K562 (cell line): ENCODE results near the gene PRC1. TPM values are rescaled to one million over a fixed set of nuclear protein-coding genes. Genes with fewer than 3 reads are reported as not detected.
A peak's percentile ranks its signal among the peaks of the same experiment; 100 is the strongest.

Source experiments
- ATAC-seq: fragments of 200-7000 bp; cut with Tn5 transposase; 3 replicates; pipeline ENCODE4 v1.9.1; 2020; ENCODE audit warnings: moderate library complexity
- BruUV-seq: library from RNA; stranded (reverse); fragments of 400-500 nt; replicated peaks from 2 replicates; lab custom pipeline; 2021; lab: Mats Ljungman, UMichigan
- CTCF ChIA-PET: fragments of 300-600 bp; formaldehyde crosslinking; extraction: SDS; loops from one replicate; lab custom pipeline; 2021; ENCODE audit warnings: low intra/inter-chr PET ratio; lab: Yijun Ruan, JAX
- POLR2A ChIA-PET: fragments of 300-600, 350-650 bp; sonication (Branson Sonifier 250); formaldehyde crosslinking; extraction: SDS; loops from one replicate; lab custom pipeline; 2021; ENCODE audit warnings: antibody characterized with exemption, inconsistent platforms; lab: Yijun Ruan, JAX
- DNase-seq, 4 experiments: peaks; one replicate each; pipeline versions ENCODE4 v3.0.0 to v3.0.0-alpha.2; 2011 to 2018; ENCODE audit warnings: low spot score in 3 of 4, mixed read lengths in 3 of 4; ENCODE audit errors: extremely low read depth in 1 of 4
- FAIRE-seq: peaks from 2 replicates; lab custom pipeline; 2011; peaks lifted over from hg19 to GRCh38; lab: Jason Lieb, UNC
- H2AFZ ChIP-seq: 2 replicates; pipeline ENCODE4 v1.6.0; 2011; ENCODE audit warnings: low read depth, low read length, control low read depth, inconsistent platforms
- H3K27ac ChIP-seq: fragments of 200-600 bp; 3 replicates; pipeline ENCODE4 v1.8.0; 2011; ENCODE audit warnings: low read depth, mild to moderate bottlenecking, control low read depth, inconsistent platforms, low read length, moderate library complexity, mixed read lengths; ENCODE audit errors: extremely low read depth
- H3K27me3 ChIP-seq, 2 experiments: fragments of 300-600 bp in 1 of 2; 2 replicates in 1 of 2; 3 replicates in 1 of 2; pipeline versions ENCODE4 v1.6.0 to v1.8.0; 2011; ENCODE audit warnings: inconsistent platforms in 2 of 2, low read length in 2 of 2, mild to moderate bottlenecking in 1 of 2, mixed read lengths in 1 of 2, moderate library complexity in 1 of 2; ENCODE audit not compliant: control insufficient read depth in 2 of 2, insufficient read depth in 2 of 2
- H3K36me3 ChIP-seq: fragments of 300-600 bp; 3 replicates; pipeline ENCODE4 v1.8.0; 2011; ENCODE audit warnings: mild to moderate bottlenecking, low read length, inconsistent platforms; ENCODE audit not compliant: control insufficient read depth, insufficient read depth
- H3K4me1 ChIP-seq, 2 experiments: fragments of 200-600 bp in 1 of 2; replicated peaks in 1 of 2; 2 replicates in 1 of 2; 3 replicates in 1 of 2; pipeline versions ENCODE4 v1.5.1 to v1.8.0; 2011; ENCODE audit warnings: inconsistent platforms in 2 of 2, low read length in 2 of 2, mild to moderate bottlenecking in 1 of 2, mixed read lengths in 1 of 2, moderate library complexity in 1 of 2; ENCODE audit not compliant: control insufficient read depth in 2 of 2, insufficient read depth in 2 of 2
- H3K4me2 ChIP-seq: 2 replicates; pipeline ENCODE4 v1.6.1; 2011; ENCODE audit warnings: low read length, control low read depth, inconsistent platforms, mixed read lengths; ENCODE audit not compliant: insufficient read depth
- H3K4me3 ChIP-seq: fragments of 200-600 bp; sonication (generic), shearing (Covaris generic); 2 replicates; pipeline ENCODE4 v1.5.1; 2016; ENCODE audit warnings: control low read depth, inconsistent platforms
- H3K79me2 ChIP-seq: fragments of 200-600 bp; 3 replicates; pipeline ENCODE4 v1.8.0; 2011; ENCODE audit warnings: low read length, inconsistent platforms; ENCODE audit not compliant: control insufficient read depth, insufficient read depth
- H3K9ac ChIP-seq, 2 experiments: 2 replicates each; pipeline versions ENCODE4 v1.6.0 to v1.6.1; 2011; ENCODE audit warnings: low read depth in 2 of 2, low read length in 2 of 2, control low read depth in 1 of 2, inconsistent platforms in 1 of 2, mild to moderate bottlenecking in 1 of 2, mixed read lengths in 1 of 2; ENCODE audit not compliant: insufficient read depth in 1 of 2
- H3K9me1 ChIP-seq: one replicate; pipeline ENCODE4 v1.6.0; 2011; ENCODE audit warnings: inconsistent platforms, mild to moderate bottlenecking, low read length, moderate library complexity; ENCODE audit not compliant: control insufficient read depth, insufficient read depth
- H3K9me3 ChIP-seq: replicated peaks from 2 replicates; pipeline ENCODE4 v1.5.1; 2011; ENCODE audit warnings: low read depth, low read length, inconsistent platforms; ENCODE audit not compliant: control insufficient read depth, insufficient read depth
- H4K20me1 ChIP-seq: replicated peaks from 2 replicates; pipeline ENCODE4 v1.6.1; 2011; ENCODE audit warnings: low read length, inconsistent platforms, mixed read lengths; ENCODE audit not compliant: control insufficient read depth, insufficient read depth
- CEBPG ChIP-seq, 3 experiments: fragments of 200-800 bp in 1 of 3; sonication (Bioruptor generic) in 1 of 3; sonication (generic) in 1 of 3; formaldehyde crosslinking in 1 of 3; IDR thresholded peaks in 2 of 3; conservative IDR thresholded peaks in 1 of 3; 2 replicates each; pipeline versions ENCODE4 v1.6.1 to v1.8.0; 2016 to 2022; ENCODE audit warnings: missing compliant biosample characterization in 2 of 3, missing genetic modification characterization in 2 of 3, mild to moderate bottlenecking in 1 of 3, missing genetic modification reagents in 1 of 3
- ELF1 ChIP-seq: fragments of 200-800 bp; sonication (Bioruptor generic); IDR thresholded peaks from 2 replicates; pipeline ENCODE4 v1.6.1; 2016; ENCODE audit warnings: missing genetic modification characterization, missing compliant biosample characterization
- FOXJ3 ChIP-seq: sonication (generic); formaldehyde crosslinking; IDR thresholded peaks from 2 replicates; pipeline ENCODE4 v1.4.0; 2020; ENCODE audit warnings: mild to moderate bottlenecking, missing genetic modification reagents
- POLR2G ChIP-seq: fragments of 200-400 bp; formaldehyde crosslinking; IDR thresholded peaks from 2 replicates; pipeline ENCODE4 v1.6.1; 2017; ENCODE audit warnings: low read depth, mild to moderate bottlenecking, antibody characterized with exemption, low read length, moderate library complexity
- XRCC3 ChIP-seq: fragments of 450-650 bp; IDR thresholded peaks from 2 replicates; pipeline ENCODE4 v1.6.1; 2017; ENCODE audit warnings: mild to moderate bottlenecking, moderate library complexity
- ZNF263 ChIP-seq: sonication (generic); formaldehyde crosslinking; IDR thresholded peaks from 2 replicates; pipeline ENCODE4 v1.8.0; 2022; ENCODE audit warnings: mild to moderate bottlenecking, missing genetic modification reagents, borderline replicate concordance
- WGBS: fragments of 100-300 bp; shearing (Covaris generic); methylation state at CpG from one replicate; pipeline ENCODE4 v1.1.6; 2016; ENCODE audit warnings: low coverage, mixed read lengths; ENCODE audit not compliant: insufficient coverage; ENCODE audit errors: missing lambda C conversion rate; 5-methylcytosine and 5-hydroxymethylcytosine counted together
- in situ Hi-C: fragments of 300-500 bp; cut with MboI; formaldehyde crosslinking; loops from 4 replicates; pipeline ENCODE4 v1.15.0; 2018; ENCODE audit warnings: inconsistent platforms, mixed read lengths
- intact Hi-C: fragments of 100-400 bp; cut with micrococcal nuclease; formaldehyde crosslinking; loops from 2 replicates; pipeline ENCODE4 v1.14.2; 2022
- polyA plus RNA-seq, 8 experiments: library from polyadenylated mRNA; depleted of rRNA in 4 of 8; stranded (reverse) in 5 of 8; unstranded in 3 of 8; fragments of >200 nt; fragmentation: Nextera tagmentation in 2 of 8; fragmentation: Illumina TruSeq in 1 of 8; extraction: Ambion mirVana in 2 of 8; extraction: Trizol in 1 of 8; gene quantifications; 2 replicates each; pipeline versions ENCODE4 v1.2.1 to v1.2.3, GENCODE V29; 2011 to 2014; ENCODE audit warnings: inconsistent platforms in 1 of 8, missing spikeins in 1 of 8
- total RNA-seq, 7 experiments: library from RNA; depleted of rRNA in 6 of 7; stranded (reverse); fragments of >200 nt in 6 of 7; fragmentation: Illumina TruSeq in 2 of 7; extraction: Trizol in 2 of 7; gene quantifications; 2 replicates each; pipeline versions ENCODE4 v1.2.1 to v1.2.3, GENCODE V29; 2011 to 2021; ENCODE audit warnings: low replicate concordance in 1 of 7
- TF ChIP-seq, protein P1 (sequence below): sonication (generic); formaldehyde crosslinking; IDR thresholded peaks from 2 replicates; pipeline ENCODE4 v1.8.0; 2023; ENCODE audit warnings: missing genetic modification reagents, mild to moderate bottlenecking, borderline replicate concordance

PRC1 gene
- total and polyA plus RNA-seq, 9 of the 15 experiments (the other 6 are each of a cell fraction or from before 2014, with no cell fraction given): 156 to 391 (median 240) TPM

DNA sequence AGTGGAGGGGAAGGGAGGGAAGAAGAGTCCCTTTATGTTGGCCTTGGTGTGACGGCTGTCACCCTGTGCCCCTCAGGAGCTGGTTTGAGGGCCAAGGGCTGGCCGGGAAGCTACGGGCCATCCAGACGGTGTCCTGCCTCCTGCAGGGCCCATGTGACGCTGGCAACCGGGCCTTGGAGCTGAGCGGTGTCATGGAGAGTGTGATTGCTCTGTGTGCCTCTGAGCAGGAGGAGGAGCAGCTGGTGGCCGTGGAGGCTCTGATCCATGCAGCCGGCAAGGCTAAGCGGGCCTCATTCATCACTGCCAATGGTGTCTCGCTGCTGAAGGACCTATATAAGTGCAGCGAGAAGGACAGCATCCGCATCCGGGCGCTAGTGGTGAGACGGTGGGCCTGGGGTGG, 47.8 kb downstream of the PRC1 start:
- Histone ChIP-seq H3K4me1 (peaks cover 13 to 32% of the 10 kb centered on the region in 2 experiments; a peak in 4 of 5 replicates), H3K4me2 (no peak overlapping the region), H3K27me3 (no peaks in the 10 kb centered on the region), H3K27ac (no peak overlapping the region; the same call in 2 of the 3 replicates), H3K9me3 (no peaks in the 10 kb centered on the region), H3K9me1 (peaks cover 3% of the 10 kb centered on the region), H4K20me1 (0 out of 2 replicates have a peak, but pooled peaks cover 5% of the 10 kb centered on the region), H3K36me3 (peaks cover 87% of the 10 kb centered on the region), H3K4me3 (no peak overlapping the region), H3K9ac (peak overlapping the region in 1 of 2 experiments; percentile 53; a peak in 1 of 4 replicates), H3K79me2 (no peaks in the 10 kb centered on the region), H2AFZ (no peak overlapping the region)
- BruUV-seq: no TSS peak
- DNase-seq (no peak), FAIRE-seq (no peak), ATAC-seq (no peak)
- ChIA-PET POLR2A (interaction anchor here (1.0 to 3.0 kb wide), 4 partner anchors 11 to 75 kb away, joined by 3 to 20 read pairs (median 6); partner anchors contain the start of genes UNC45A and VPS33B), CTCF (no interaction called here)
- intact Hi-C loops (loop anchor here (5.0 kb wide), 1 partner anchor 86 kb away; no protein-coding TSS in a partner anchor), in situ Hi-C loops (no loop called here)
- TF ChIP-seq ELF1 (no peak), POLR2G (peak; percentile 34; the same call in 1 of the 2 replicates), CEBPG (CRISPR knock-in tag; IDR thresholded peaks at IDR 0.05) (0 out of 2 replicates have a peak, but pooled peaks have one; percentile 3), CEBPG (tag; conservative IDR thresholded peaks at IDR 0.05 in 1 of 2, IDR thresholded peaks at IDR 0.05 in 1 of 2) (no peak)
- WGBS: 92% methylated on average over 16 of the region's 16 CpGs

DNA sequence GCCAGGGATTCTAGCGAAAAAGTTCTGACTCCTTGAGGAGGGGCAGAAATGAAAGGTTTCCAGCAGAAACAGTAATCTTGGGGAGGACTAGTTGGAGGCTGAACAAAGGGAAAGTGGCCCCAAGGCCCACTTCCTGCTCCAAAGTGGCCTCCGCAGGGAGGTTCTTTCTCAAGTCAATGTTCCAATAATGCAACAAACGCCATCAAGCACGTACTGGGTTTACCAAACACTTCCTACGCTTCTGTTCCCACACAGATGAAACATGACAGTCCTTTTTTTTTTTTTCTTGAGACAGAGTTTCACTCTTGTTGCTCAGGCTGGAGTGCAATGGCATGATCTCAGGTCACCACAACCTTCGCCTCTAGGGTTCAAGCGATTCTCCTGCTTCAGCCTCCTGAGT, 49.2 kb downstream of the PRC1 start:
- POLR2A ChIA-PET: interaction anchor here (1.1 to 3.0 kb wide), 4 partner anchors 9 to 10 kb away, joined by 3 to 20 read pairs (median 8); partner anchors contain the start of genes RCCD1 and UNC45A
- Histone ChIP-seq H3K9ac (no peak overlapping the region), H3K36me3 (peaks cover 86% of the 10 kb centered on the region; the same call in 2 of the 3 replicates), H3K79me2 (no peaks in the 10 kb centered on the region), H3K9me3 (no peaks in the 10 kb centered on the region), H3K4me3 (no peak overlapping the region), H3K27ac (no peak overlapping the region), H2AFZ (no peak overlapping the region), H4K20me1 (0 out of 2 replicates have a peak, but pooled peaks cover 5% of the 10 kb centered on the region), H3K4me1 (peaks cover 13 to 29% of the 10 kb centered on the region in 2 experiments; a peak in 4 of 5 replicates), H3K27me3 (no peaks in the 10 kb centered on the region), H3K4me2 (no peak overlapping the region), H3K9me1 (peaks cover 3% of the 10 kb centered on the region)
- no peak for DNase-seq
- FAIRE-seq: no peak
- intact Hi-C loops: loop anchor here (5.0 kb wide), 1 partner anchor 87 kb away; no protein-coding TSS in a partner anchor
- BruUV-seq: no TSS peak
- CTCF ChIA-PET: no interaction called here
- ATAC-seq: no peak
- WGBS: 100% methylated on average over 7 of the region's 7 CpGs
- in situ Hi-C loops: no loop called here
- TF ChIP-seq ZNF263 (no peak), XRCC3 (no peak), FOXJ3 (CRISPR knock-in tag) (no peak)
- TF ChIP-seq, protein P1, sequence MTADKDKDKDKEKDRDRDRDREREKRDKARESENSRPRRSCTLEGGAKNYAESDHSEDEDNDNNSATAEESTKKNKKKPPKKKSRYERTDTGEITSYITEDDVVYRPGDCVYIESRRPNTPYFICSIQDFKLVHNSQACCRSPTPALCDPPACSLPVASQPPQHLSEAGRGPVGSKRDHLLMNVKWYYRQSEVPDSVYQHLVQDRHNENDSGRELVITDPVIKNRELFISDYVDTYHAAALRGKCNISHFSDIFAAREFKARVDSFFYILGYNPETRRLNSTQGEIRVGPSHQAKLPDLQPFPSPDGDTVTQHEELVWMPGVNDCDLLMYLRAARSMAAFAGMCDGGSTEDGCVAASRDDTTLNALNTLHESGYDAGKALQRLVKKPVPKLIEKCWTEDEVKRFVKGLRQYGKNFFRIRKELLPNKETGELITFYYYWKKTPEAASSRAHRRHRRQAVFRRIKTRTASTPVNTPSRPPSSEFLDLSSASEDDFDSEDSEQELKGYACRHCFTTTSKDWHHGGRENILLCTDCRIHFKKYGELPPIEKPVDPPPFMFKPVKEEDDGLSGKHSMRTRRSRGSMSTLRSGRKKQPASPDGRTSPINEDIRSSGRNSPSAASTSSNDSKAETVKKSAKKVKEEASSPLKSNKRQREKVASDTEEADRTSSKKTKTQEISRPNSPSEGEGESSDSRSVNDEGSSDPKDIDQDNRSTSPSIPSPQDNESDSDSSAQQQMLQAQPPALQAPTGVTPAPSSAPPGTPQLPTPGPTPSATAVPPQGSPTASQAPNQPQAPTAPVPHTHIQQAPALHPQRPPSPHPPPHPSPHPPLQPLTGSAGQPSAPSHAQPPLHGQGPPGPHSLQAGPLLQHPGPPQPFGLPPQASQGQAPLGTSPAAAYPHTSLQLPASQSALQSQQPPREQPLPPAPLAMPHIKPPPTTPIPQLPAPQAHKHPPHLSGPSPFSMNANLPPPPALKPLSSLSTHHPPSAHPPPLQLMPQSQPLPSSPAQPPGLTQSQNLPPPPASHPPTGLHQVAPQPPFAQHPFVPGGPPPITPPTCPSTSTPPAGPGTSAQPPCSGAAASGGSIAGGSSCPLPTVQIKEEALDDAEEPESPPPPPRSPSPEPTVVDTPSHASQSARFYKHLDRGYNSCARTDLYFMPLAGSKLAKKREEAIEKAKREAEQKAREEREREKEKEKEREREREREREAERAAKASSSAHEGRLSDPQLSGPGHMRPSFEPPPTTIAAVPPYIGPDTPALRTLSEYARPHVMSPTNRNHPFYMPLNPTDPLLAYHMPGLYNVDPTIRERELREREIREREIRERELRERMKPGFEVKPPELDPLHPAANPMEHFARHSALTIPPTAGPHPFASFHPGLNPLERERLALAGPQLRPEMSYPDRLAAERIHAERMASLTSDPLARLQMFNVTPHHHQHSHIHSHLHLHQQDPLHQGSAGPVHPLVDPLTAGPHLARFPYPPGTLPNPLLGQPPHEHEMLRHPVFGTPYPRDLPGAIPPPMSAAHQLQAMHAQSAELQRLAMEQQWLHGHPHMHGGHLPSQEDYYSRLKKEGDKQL: no peak
